CD14-positive monocyte (primary cell): Measurements from ENCODE around the gene TRIM65. TPM values are rescaled to one million over a fixed set of nuclear protein-coding genes. Genes with fewer than 3 reads are reported as not detected.
"Not testable (repeated sequence)": the region's sequence is repeated elsewhere in the genome, so short reads cannot be mapped to it uniquely, and the experiment has no call there.

Experiments used
- DNase-seq, 3 donors: peaks; one replicate each; pipeline ENCODE4 v3.0.0-alpha.2; 2011 to 2022
- H2AFZ ChIP-seq: 2 replicates; pipeline ENCODE4 v1.6.0; 2012; ENCODE audit warnings: mild to moderate bottlenecking, low read depth, low read length, inconsistent platforms; ENCODE audit not compliant: insufficient read depth, poor library complexity, severe bottlenecking
- H3K27ac ChIP-seq, 2 donors: 1 replicate in 1 of 2; 2 replicates in 1 of 2; pipeline ENCODE4 v1.5.1; 2012 to 2013; ENCODE audit warnings: low read length in 2 of 2, control low read depth in 1 of 2, inconsistent platforms in 1 of 2, low read depth in 1 of 2, mild to moderate bottlenecking in 1 of 2
- H3K27me3 ChIP-seq, 2 donors: one replicate each; pipeline versions ENCODE4 v1.6.0 to v1.6.1; 2011 to 2013; ENCODE audit warnings: low read length in 2 of 2; ENCODE audit not compliant: control insufficient read depth in 2 of 2, insufficient read depth in 2 of 2
- H3K36me3 ChIP-seq, 2 donors: replicated peaks in 1 of 2; 1 replicate in 1 of 2; 2 replicates in 1 of 2; pipeline versions ENCODE4 v1.5.1 to v1.6.1; 2012 to 2013; ENCODE audit warnings: low read length in 2 of 2, control low read depth in 1 of 2, inconsistent platforms in 1 of 2, mild to moderate bottlenecking in 1 of 2; ENCODE audit not compliant: insufficient read depth in 2 of 2, control insufficient read depth in 1 of 2
- H3K4me1 ChIP-seq, 2 donors: 1 replicate in 1 of 2; 2 replicates in 1 of 2; pipeline versions ENCODE4 v1.5.1 to v1.6.1; 2012 to 2013; ENCODE audit warnings: low read length in 2 of 2, control low read depth in 1 of 2, inconsistent platforms in 1 of 2, mild to moderate bottlenecking in 1 of 2, moderate library complexity in 1 of 2; ENCODE audit not compliant: insufficient read depth in 2 of 2, control insufficient read depth in 1 of 2
- H3K4me2 ChIP-seq: replicated peaks from 2 replicates; pipeline ENCODE3; 2012; ENCODE audit warnings: low read length, moderate library complexity, mild to moderate bottlenecking; ENCODE audit not compliant: poor library complexity, severe bottlenecking; ENCODE audit errors: extremely low read depth
- H3K4me3 ChIP-seq, 3 experiments: fragments of 200-600 bp in 1 of 3; sonication (generic) in 1 of 3; replicated peaks in 1 of 3; 1 replicate in 2 of 3; 2 replicates in 1 of 3; pipeline ENCODE4 v1.5.1; 2011 to 2013; ENCODE audit warnings: low read length in 3 of 3, mild to moderate bottlenecking in 3 of 3, control low read depth in 2 of 3, low read depth in 2 of 3, inconsistent platforms in 1 of 3, moderate library complexity in 1 of 3
- H3K79me2 ChIP-seq: 2 replicates; pipeline ENCODE4 v1.6.0; 2012; ENCODE audit warnings: mild to moderate bottlenecking, control low read depth, inconsistent platforms, low read length, moderate library complexity; ENCODE audit not compliant: insufficient read depth
- H3K9ac ChIP-seq: 2 replicates; pipeline ENCODE4 v1.6.0; 2017; ENCODE audit warnings: low read length, mild to moderate bottlenecking; ENCODE audit not compliant: insufficient read depth, poor library complexity, severe bottlenecking
- H3K9me3 ChIP-seq, 2 donors: replicated peaks in 1 of 2; 1 replicate in 1 of 2; 2 replicates in 1 of 2; pipeline versions ENCODE4 v1.5.1 to v1.6.1; 2012 to 2013; ENCODE audit warnings: low read length in 2 of 2, control low read depth in 1 of 2; ENCODE audit not compliant: control insufficient read depth in 1 of 2, insufficient read depth in 1 of 2
- H4K20me1 ChIP-seq: 2 replicates; pipeline ENCODE4 v1.6.0; 2012; ENCODE audit warnings: mild to moderate bottlenecking, low read length, control low read depth, moderate library complexity; ENCODE audit not compliant: insufficient read depth
- H3K27ac Mint-ChIP-seq, 7 donors: one replicate each; pipeline ENCODE4 v1.8.0; 2020; ENCODE audit warnings: mild to moderate bottlenecking in 7 of 7, mixed read lengths in 7 of 7, moderate library complexity in 6 of 7, inconsistent platforms in 2 of 7
- H3K27me3 Mint-ChIP-seq, 3 donors: one replicate each; pipeline ENCODE4 v1.8.0; 2021 to 2022; ENCODE audit warnings: low read depth in 3 of 3, mild to moderate bottlenecking in 3 of 3, mixed read lengths in 3 of 3, moderate library complexity in 3 of 3, inconsistent platforms in 1 of 3
- H3K36me3 Mint-ChIP-seq, 2 donors: one replicate each; pipeline ENCODE4 v1.8.0; 2020; ENCODE audit warnings: mixed read lengths in 2 of 2, inconsistent platforms in 1 of 2, mild to moderate bottlenecking in 1 of 2
- H3K4me1 Mint-ChIP-seq: one replicate; pipeline ENCODE4 v1.8.0; 2020; ENCODE audit warnings: mild to moderate bottlenecking, mixed read lengths
- H3K4me3 Mint-ChIP-seq, 2 donors: one replicate each; pipeline ENCODE4 v1.8.0; 2020; ENCODE audit warnings: mild to moderate bottlenecking in 2 of 2, mixed read lengths in 2 of 2, moderate library complexity in 1 of 2
- H3K9me3 Mint-ChIP-seq, 7 donors: one replicate each; pipeline ENCODE4 v1.8.0; 2020 to 2022; ENCODE audit warnings: mixed read lengths in 7 of 7, mild to moderate bottlenecking in 6 of 7, moderate library complexity in 6 of 7, inconsistent platforms in 2 of 7
- CTCF ChIP-seq: fragments of 200-600 bp; IDR thresholded peaks from one replicate; pipeline ENCODE4 v1.8.0; 2022; ENCODE audit warnings: antibody characterized with exemption, mild to moderate bottlenecking
- WGBS: methylation state at CpG from one replicate; pipeline ENCODE4 v1.1.5; 2013; ENCODE audit warnings: missing lambda C conversion rate; ENCODE audit not compliant: insufficient coverage; 5-methylcytosine and 5-hydroxymethylcytosine counted together
- intact Hi-C, 2 donors: fragments of 100-400 bp; cut with micrococcal nuclease; formaldehyde crosslinking; loops; one replicate each; pipeline versions ENCODE4 v1.15.0 to v1.15.1; 2023
- polyA plus RNA-seq, 3 donors: library from polyadenylated mRNA; depleted of rRNA in 1 of 3; unstranded in 2 of 3; stranded (reverse) in 1 of 3; fragments of 300-500 nt in 2 of 3; fragments of >200 nt in 1 of 3; fragmentation: Illumina TruSeq in 2 of 3; gene quantifications; 1 replicate in 2 of 3; 2 replicates in 1 of 3; pipeline ENCODE4 v1.2.3, GENCODE V29; 2012 to 2021

Gene TRIM65
- polyA plus RNA-seq, 3 donors, result 5.6 to 10.4 (median 5.9) TPM

- H3K4me1 ChIP-seq, result peaks cover 36 to 45% of the 10 kb centered on the region in 2 donors
- H3K27me3 ChIP-seq, result no peaks in the 10 kb centered on the region
- H3K36me3 ChIP-seq, result no peaks in the 10 kb centered on the region
- no peaks in the 10 kb centered on the region for H3K9me3 ChIP-seq
- intact Hi-C loops, result no loop called here
- no peak for DNase-seq
- Mint-ChIP-seq H3K36me3 (no peaks in the 10 kb centered on the region), H3K4me3 (no peak overlapping the region), H3K4me1 (peaks cover 34% of the 10 kb centered on the region), H3K9me3 (peaks cover 0 to 1% (median 0%) of the 10 kb centered on the region in 7 donors), H3K27me3 (peaks cover 0 to 4% (median 0%) of the 10 kb centered on the region in 3 donors), H3K27ac (peak overlapping the region in 1 of 7 donors; percentile 48)
- no peak overlapping the region for H2AFZ ChIP-seq
- TF ChIP-seq CTCF, result no peak
- H3K4me2 ChIP-seq, result no peak overlapping the region
- WGBS, result 80% methylated on average over 7 of the region's 9 CpGs
- no peaks in the 10 kb centered on the region for H3K79me2 ChIP-seq
- H3K9ac ChIP-seq, result no peak overlapping the region
- no peak overlapping the region for H3K4me3 ChIP-seq
- no peaks in the 10 kb centered on the region for H4K20me1 ChIP-seq
- H3K27ac ChIP-seq, result no peak overlapping the region
These were observed 34.8 kb downstream of the TRIM65 start for GRCh38 chr17:75861927-75862317.

GRCh38 chr17:75859358-75859757, 37.4 kb downstream of the TRIM65 start:
- not testable (repeated sequence) for DNase-seq, H4K20me1 ChIP-seq, H2AFZ ChIP-seq, H3K36me3 Mint-ChIP-seq, H3K36me3 ChIP-seq, H3K4me3 Mint-ChIP-seq, H3K27me3 ChIP-seq, H3K27me3 Mint-ChIP-seq, H3K9me3 Mint-ChIP-seq, H3K9me3 ChIP-seq, H3K9ac ChIP-seq
- 97% methylated on average over 5 of the region's 10 CpGs for WGBS
- Histone ChIP-seq H3K4me1 (peaks cover 45 to 57% of the 10 kb centered on the region in 2 donors), H3K27ac (peak overlapping the region; percentile 81 to 92), H3K4me2 (peak overlapping the region; percentile 64), H3K79me2 (peaks cover 19% of the 10 kb centered on the region), H3K4me3 (peak overlapping the region in 1 of 3 experiments; percentile 54)
- Mint-ChIP-seq H3K27ac (peak overlapping the region; percentile 85 to 95 (median 93)), H3K4me1 (peaks cover 38% of the 10 kb centered on the region)
- intact Hi-C loops, result loop anchor here in 1 of 2 donors (5.0 kb wide), 2 partner anchors 38 to 82 kb away; partner anchors contain the start of gene TRIM65
